Brain microvascular endothelial cell (primary cell): Measurements from ENCODE around the gene CSNK2A1.

Source experiments
- DNase-seq: peaks from one replicate; pipeline ENCODE4 v3.0.0-alpha.2; 2020
- H3K27ac ChIP-seq: fragments of 250-450 bp; sonication (Bioruptor Pico); 2 replicates; pipeline ENCODE4 v1.5.1; 2020; ENCODE audit warnings: mild to moderate bottlenecking, moderate library complexity
- H3K27me3 ChIP-seq: fragments of 250-450 bp; sonication (Bioruptor Pico); replicated peaks from 2 replicates; pipeline ENCODE4 v1.5.1; 2020; ENCODE audit warnings: mild to moderate bottlenecking
- H3K36me3 ChIP-seq: fragments of 250-450 bp; sonication (Bioruptor Pico); replicated peaks from 2 replicates; pipeline ENCODE4 v1.5.1; 2020; ENCODE audit warnings: mild to moderate bottlenecking
- H3K4me3 ChIP-seq: 2 replicates; pipeline ENCODE4 v1.5.1; 2011; ENCODE audit warnings: low read depth, mild to moderate bottlenecking, control low read depth, low read length, moderate library complexity
- CTCF ChIP-seq: IDR thresholded peaks from 2 replicates; pipeline ENCODE4 v1.5.1; 2011; ENCODE audit warnings: low read depth, mild to moderate bottlenecking, moderate library complexity, low read length, control low read depth, inconsistent platforms; ENCODE audit errors: missing control alignments
- in situ Hi-C: cut with HindIII; loops from 2 replicates; pipeline ENCODE4 v1.10.0; 2017; ENCODE audit warnings: low sequenced_read_pairs, low pct_ligation_motif_present

CSNK2A1 gene

DNA sequence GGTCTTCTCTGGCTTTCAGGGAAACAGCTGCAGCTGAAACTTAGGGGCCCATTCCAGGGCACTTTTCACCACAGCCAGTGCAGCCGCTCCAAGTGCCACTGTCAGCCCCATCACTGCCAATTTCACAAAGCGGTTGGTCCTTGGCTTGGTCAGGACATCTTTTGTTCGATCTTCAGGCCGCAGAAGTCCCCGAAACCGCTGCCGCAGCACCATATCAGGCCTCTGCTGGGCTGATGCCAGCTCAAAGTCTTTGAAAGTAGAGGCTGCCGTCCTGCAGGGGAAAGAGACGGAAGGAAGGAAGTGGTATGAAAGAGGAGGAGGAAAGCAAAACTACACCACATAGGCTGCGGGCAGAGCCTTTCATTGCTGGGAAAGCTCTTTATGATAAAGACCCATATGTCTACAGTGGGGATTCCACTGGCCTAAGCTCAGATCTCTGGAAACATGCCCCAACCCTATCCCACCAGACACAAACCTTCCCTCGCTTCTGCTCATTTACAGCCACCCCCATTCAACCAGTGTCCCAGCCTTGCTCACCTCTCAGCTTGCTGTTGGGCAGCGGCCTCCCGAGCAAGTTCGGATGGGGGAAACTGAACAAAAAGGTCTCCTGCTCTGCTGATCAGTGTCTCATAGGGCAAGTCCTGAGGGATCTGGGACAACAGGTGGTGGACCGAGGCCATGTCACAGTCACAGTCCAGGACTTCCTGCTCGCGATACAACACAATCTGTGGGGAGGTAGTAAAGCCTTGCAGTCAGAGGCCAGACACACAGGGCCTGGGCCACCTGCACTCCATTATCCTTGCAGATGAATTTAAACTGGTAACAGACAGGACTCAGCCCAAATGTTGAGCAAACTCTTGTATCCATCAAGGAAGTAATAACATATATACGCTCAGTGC is 104.8 kb downstream of the CSNK2A1 start:
- H3K36me3 ChIP-seq: peaks cover 73% of the 10 kb centered on the region
- no peak for DNase-seq
- no peak overlapping the region for H3K4me3 ChIP-seq

DNA sequence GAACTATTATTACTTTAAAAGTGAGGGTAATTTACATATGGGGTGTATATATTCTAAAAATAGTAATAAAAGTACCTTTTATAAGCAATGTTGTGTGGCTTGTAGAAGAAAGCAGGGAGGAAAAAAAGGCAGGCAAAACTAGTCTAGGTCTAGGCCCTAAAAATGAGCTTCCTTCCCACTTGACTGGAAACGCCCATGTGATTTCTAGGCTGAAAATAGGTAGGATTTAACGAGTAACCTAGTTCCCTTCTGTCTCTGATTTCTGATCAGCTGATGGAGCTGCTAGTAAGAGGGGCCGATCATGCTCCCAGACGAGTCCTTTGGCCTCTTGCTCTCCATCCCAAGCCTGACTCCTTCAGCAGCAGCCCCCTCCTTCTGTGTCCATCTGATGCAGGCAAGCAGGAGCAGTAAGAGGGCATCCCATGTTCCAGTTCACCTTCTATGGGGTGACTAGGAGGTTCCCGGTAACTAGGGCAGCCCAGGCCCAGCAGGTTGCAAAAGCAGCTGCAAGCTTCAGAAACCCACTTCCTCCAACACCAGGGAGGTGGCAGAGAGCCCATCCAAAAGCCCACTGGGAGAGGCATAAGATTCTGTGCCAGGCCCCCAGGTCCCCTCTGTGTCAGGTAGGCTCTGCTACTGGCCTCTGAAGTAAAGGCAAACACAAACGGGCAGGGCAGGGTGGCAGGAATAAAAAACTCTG is 105.7 kb downstream of the CSNK2A1 start:
- H3K36me3 ChIP-seq: peaks cover 68% of the 10 kb centered on the region
- in situ Hi-C loops: no loop called here
- no peak overlapping the region for H3K27ac ChIP-seq
- H3K27me3 ChIP-seq: no peaks in the 10 kb centered on the region
- no peak for DNase-seq
- no peak overlapping the region for H3K4me3 ChIP-seq
- no peak for TF ChIP-seq CTCF

More for the DNA sequence above, 104.8 kb downstream of the CSNK2A1 start:
- Histone ChIP-seq H3K27me3 (no peaks in the 10 kb centered on the region), H3K27ac (no peak overlapping the region)
- TF ChIP-seq CTCF: no peak
- in situ Hi-C loops: no loop called here

DNA sequence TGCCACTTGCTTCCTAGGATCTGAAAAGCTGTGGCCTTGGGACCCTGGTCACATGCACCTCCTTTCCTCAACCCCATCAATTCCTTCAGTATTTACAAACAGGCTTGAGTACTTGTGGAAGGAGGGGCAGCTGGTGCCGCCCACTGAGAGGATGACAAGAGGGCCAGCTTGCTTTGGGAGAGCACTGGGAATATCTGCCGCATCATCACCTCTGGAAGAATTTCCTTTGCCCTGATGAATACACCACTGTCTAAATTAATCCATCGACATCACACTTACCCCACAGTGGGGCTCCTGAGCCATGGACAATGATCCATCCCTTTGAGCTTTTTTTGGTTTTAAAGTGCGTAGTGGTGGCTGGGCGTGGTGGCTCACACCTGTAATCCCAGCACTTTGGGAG is 107.1 kb downstream of the CSNK2A1 start:
- no peak for TF ChIP-seq CTCF
- no peak overlapping the region for H3K4me3 ChIP-seq
- peaks cover 64% of the 10 kb centered on the region for H3K36me3 ChIP-seq
- DNase-seq: no peak
- H3K27ac ChIP-seq: no peak overlapping the region
- in situ Hi-C loops: no loop called here
- no peaks in the 10 kb centered on the region for H3K27me3 ChIP-seq

GRCh38 chr20:435558-435957 is 108.0 kb downstream of the CSNK2A1 start:
- DNase-seq: no peak
- in situ Hi-C loops: no loop called here
- H3K27me3 ChIP-seq: no peaks in the 10 kb centered on the region
- peaks cover 58% of the 10 kb centered on the region for H3K36me3 ChIP-seq
- TF ChIP-seq CTCF: no peak
- H3K4me3 ChIP-seq: no peak overlapping the region
- H3K27ac ChIP-seq: no peak overlapping the region

DNA sequence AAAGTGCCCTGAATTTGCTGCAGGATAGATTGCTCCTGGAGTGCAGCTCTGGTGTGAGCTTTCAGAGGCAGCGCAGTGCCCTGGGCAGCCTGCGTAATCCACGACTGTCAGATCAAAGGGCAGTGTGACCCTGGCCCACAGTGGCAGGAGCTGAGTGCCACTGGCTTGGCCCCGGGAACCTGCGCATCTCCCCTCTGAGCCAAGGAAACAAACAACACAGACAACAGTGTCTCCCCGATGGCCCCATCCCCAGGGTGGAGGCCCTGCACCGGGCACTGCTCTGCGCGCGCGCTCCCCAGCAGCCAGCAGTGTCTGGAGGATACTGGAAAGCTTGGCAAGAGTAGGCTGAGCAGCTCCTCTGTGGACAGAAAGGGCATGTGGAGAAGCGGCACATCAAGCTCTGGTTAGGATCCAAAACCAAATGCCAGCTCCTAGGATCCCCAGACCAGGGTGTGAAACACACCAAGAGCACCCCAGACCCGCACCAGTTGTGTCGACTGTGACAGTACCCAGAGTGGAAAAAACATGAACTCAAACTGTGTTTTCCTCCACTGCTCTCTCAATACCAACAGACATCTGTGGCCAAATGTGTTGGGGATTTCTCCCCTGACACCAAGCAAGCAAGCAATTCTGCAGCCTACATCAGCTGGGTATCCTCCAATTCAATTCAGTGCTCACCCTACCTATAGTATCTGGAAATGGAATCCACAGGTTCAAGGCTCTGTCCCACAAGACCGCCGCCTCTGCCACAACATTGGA is 108.8 kb downstream of the CSNK2A1 start:
- H3K4me3 ChIP-seq: no peak overlapping the region
- H3K27ac ChIP-seq: no peak overlapping the region
- in situ Hi-C loops: no loop called here

More for the DNA sequence above, 108.8 kb downstream of the CSNK2A1 start:
- no peak for TF ChIP-seq CTCF
- DNase-seq: no peak
- H3K27me3 ChIP-seq: no peaks in the 10 kb centered on the region
- H3K36me3 ChIP-seq: peaks cover 54% of the 10 kb centered on the region
